Heart right ventricle (tissue), 16 donors: ENCODE measurements around the gene CRYZL1. TPM values are rescaled to one million over a fixed set of nuclear protein-coding genes. Genes with fewer than 3 reads are reported as not detected.

Experiments used
- ATAC-seq, 8 donors: fragments of 200-7000 bp; cut with Tn5 transposase; one replicate each; pipeline ENCODE4 v1.9.1; 2020; ENCODE audit warnings: mild to moderate bottlenecking in 8 of 8, moderate library complexity in 8 of 8, moderate number of reproducible peaks in 1 of 8
- DNase-seq, 2 donors: peaks; one replicate each; pipeline ENCODE4 v3.0.0-alpha.2; 2020
- H3K27ac ChIP-seq, 10 donors: fragments of 200-600 bp; sonication (generic) in 2 of 10; one replicate each; pipeline versions ENCODE4 v1.5.0 to v1.8.0; 2020 to 2022; ENCODE audit warnings: mild to moderate bottlenecking in 3 of 10
- H3K27me3 ChIP-seq, 7 donors: fragments of 200-600 bp; one replicate each; pipeline ENCODE4 v1.8.0; 2021 to 2022; ENCODE audit warnings: mild to moderate bottlenecking in 2 of 7
- H3K36me3 ChIP-seq, 9 donors: fragments of 200-600 bp; sonication (generic) in 1 of 9; one replicate each; pipeline versions ENCODE4 v1.5.0 to v1.8.0; 2020 to 2022; ENCODE audit warnings: mild to moderate bottlenecking in 2 of 9
- H3K4me1 ChIP-seq, 9 donors: fragments of 200-600 bp; sonication (generic) in 1 of 9; one replicate each; pipeline versions ENCODE4 v1.5.0 to v1.8.0; 2020 to 2022; ENCODE audit warnings: mild to moderate bottlenecking in 4 of 9
- H3K4me3 ChIP-seq, 10 donors: fragments of 200-600 bp; sonication (generic) in 2 of 10; one replicate each; pipeline versions ENCODE4 v1.5.0 to v1.8.0; 2020 to 2022; ENCODE audit warnings: mild to moderate bottlenecking in 7 of 10, moderate library complexity in 2 of 10
- H3K9me3 ChIP-seq, 11 donors: fragments of 200-600 bp in 10 of 11; sonication (generic) in 2 of 11; one replicate each; pipeline versions ENCODE4 v1.5.0 to v1.8.0; 2013 to 2022; ENCODE audit warnings: mild to moderate bottlenecking in 2 of 11, control low read depth in 1 of 11, moderate library complexity in 1 of 11
- CTCF ChIP-seq, 9 donors: fragments of 200-600 bp; sonication (generic) in 2 of 9; IDR thresholded peaks; one replicate each; pipeline versions ENCODE4 v1.5.0 to v1.8.0; 2021 to 2022; ENCODE audit warnings: antibody characterized with exemption in 9 of 9, mild to moderate bottlenecking in 5 of 9, moderate library complexity in 1 of 9
- WGBS, 2 donors: extraction: QIAGEN DNeasy Blood & Tissue Kit; methylation state at CpG; one replicate each; pipeline ENCODE4 v1.1.7; 2013; ENCODE audit warnings: inconsistent platforms in 1 of 2; 5-methylcytosine and 5-hydroxymethylcytosine counted together
- intact Hi-C, 10 donors: fragments of 100-400 bp; cut with DNase I; formaldehyde crosslinking; loops; one replicate each; pipeline versions ENCODE4 v1.11.1 to v1.14.2; 2022
- polyA plus RNA-seq, 2 donors: library from polyadenylated mRNA; stranded (reverse); fragments of 200-250 nt; gene quantifications; one replicate each; pipeline ENCODE4 v1.2.3, GENCODE V29; 2013
- total RNA-seq, 10 donors: library from RNA; stranded (reverse); fragmentation: NEBNext Ultra II Directional in 3 of 10; extraction: Animal tissue kit (Norgen Biotek cat#: 25700) in 3 of 10; gene quantifications; one replicate each; pipeline versions ENCODE4 v1.2.1 to v1.2.4, GENCODE V29; 2021 to 2023
- donor health status: Arrhythmogenic right ventricular cardiomyopathy.
- donor health status: ischemic (EF 13 %, LVEDD 7.1; RV severe dilation, severe dysfunction).
- donor health status: healthy with polysubstance abuse.
- donor health status: DM: no; HTN: yes; CAD: no.
- donor health status: DM: no; HTN: no; CAD: no.
- donor health status: ischemic (EF 25% LVEDD 6.9; RV normal size, moderate dysfunction).
- donor health status: ischemic (EF 25% LVEDD 5.7; RV mildly dilated, moderate dysfunction).
- donor health status: healthy.
- donor health status: DM: yes; HTN: yes; CAD: no.
- donor health status: Ischemic cardiomyopathy.
- donor health status: ischemic (EF 35%, LVEDD 5.7; RV mildly dilated, moderate dysfunction).
- donor health status: nonischemic (EF 11% LVEDD 7.7; RV severe dilation, severe dysfunction).
- donor health status: DM: yes; HTN: yes; CAD: no.
- donor health status: PGD.
- donor health status: ischemic (EF 29% LVEDD 5.4; RV normal size, mild dysfunction).
- donor health status: nonischemic (EF 23%, LVEDD 6.1; RV moderate dilation, normal function).

CRYZL1 gene
- total and polyA plus RNA-seq, 12 donors: 15.3 to 31.8 (median 26.0) TPM

GRCh38 chr21:33544451-33545195 lies 96.9 kb downstream of the CRYZL1 start:
- no peaks in the 10 kb centered on the region for H3K9me3 ChIP-seq
- peaks cover 0 to 51% (median 41%) of the 10 kb centered on the region in 9 donors for H3K4me1 ChIP-seq
- no peak for DNase-seq
- intact Hi-C loops: loop anchor here in 3 of 10 donors (1.0 to 5.0 kb wide), 3 partner anchors 18 to 67 kb away; partner anchors contain the start of genes DONSON (in 2 of the 3) and TMEM50B (in 1 of the 3)
- WGBS, 2 donors: 9 to 13% methylated on average over 8 of the region's 8 CpGs
- peak overlapping the region in 5 of 10 donors; percentile 5 to 100 (median 98) for H3K27ac ChIP-seq
- H3K27me3 ChIP-seq: no peaks in the 10 kb centered on the region
- peaks cover 0 to 36% (median 22%) of the 10 kb centered on the region in 9 donors for H3K36me3 ChIP-seq
- TF ChIP-seq CTCF (IDR thresholded peaks at IDR 0.05): no peak
- no peak for ATAC-seq
- H3K4me3 ChIP-seq: peak overlapping the region; percentile 73 to 85 (median 78)

GRCh38 chr21:33543505-33544129 lies 97.9 kb downstream of the CRYZL1 start:
- no peaks in the 10 kb centered on the region for H3K9me3 ChIP-seq
- 0% methylated on average over 26 of the region's 26 CpGs for WGBS, 2 donors
- TF ChIP-seq CTCF (IDR thresholded peaks at IDR 0.05): no peak
- peak overlapping the region; percentile 73 to 85 (median 78) for H3K4me3 ChIP-seq
- ATAC-seq: peak in 6 of 8 donors; percentile 37 to 64 (median 58)
- peak overlapping the region; percentile 83 to 100 (median 99) for H3K27ac ChIP-seq
- H3K4me1 ChIP-seq: peaks cover 0 to 51% (median 41%) of the 10 kb centered on the region in 9 donors
- peak; percentile 72 to 81 for DNase-seq
- no peaks in the 10 kb centered on the region for H3K27me3 ChIP-seq
- intact Hi-C loops: loop anchor here in 4 of 10 donors (1.0 to 5.0 kb wide), 4 partner anchors 44 to 66 kb away; partner anchors contain the start of genes DONSON (in 3 of the 4) and TMEM50B (in 2 of the 4)
- H3K36me3 ChIP-seq: peaks cover 0 to 33% (median 24%) of the 10 kb centered on the region in 9 donors

- intact Hi-C loops: loop anchor here in 4 of 10 donors (1.0 to 5.0 kb wide), 4 partner anchors 44 to 66 kb away; partner anchors contain the start of genes DONSON (in 3 of the 4) and TMEM50B (in 2 of the 4)
- Histone ChIP-seq H3K9me3 (no peaks in the 10 kb centered on the region), H3K4me1 (peaks cover 0 to 45% (median 40%) of the 10 kb centered on the region in 9 donors), H3K27ac (peak within 1 kb of the TSS; percentile 83 to 100 (median 99)), H3K4me3 (peak within 1 kb of the TSS; percentile 73 to 85 (median 78)), H3K36me3 (peaks cover 0 to 33% (median 25%) of the 10 kb centered on the region in 9 donors), H3K27me3 (no peaks in the 10 kb centered on the region)
- ATAC-seq (peak; percentile 97 to 99 (median 98)), DNase-seq (peak; percentile 98 to 99)
- WGBS, 2 donors: 0% methylated on average over 56 of the region's 57 CpGs
- peak in 1 of 9 donors; percentile 8 for TF ChIP-seq CTCF (IDR thresholded peaks at IDR 0.05)
These were observed 98.7 kb downstream of the CRYZL1 start, which contains the start of gene SON for GRCh38 chr21:33542640-33543504. TSS of gene SON (plus strand) at chr21:33543038. CDS start at chr21:33543093, 55 bp downstream.
